GM21528 (cell line): Measurements from ENCODE around the gene TNFAIP1.
"Not testable (repeated sequence)": the region's sequence is repeated elsewhere in the genome, so short reads cannot be mapped to it uniquely, and the experiment has no call there.

Source experiments
- ATAC-seq: cut with Tn5 transposase; IDR thresholded peaks from one replicate; pipeline ENCODE4 v1.9.1; 2021; ENCODE audit warnings: mild to moderate bottlenecking, moderate library complexity; ENCODE audit not compliant: unreplicated experiment, low FRiP score

Gene TNFAIP1

GRCh38 chr17:28324267-28324745, 11.3 kb upstream of the TNFAIP1 start:
- no peak for ATAC-seq

GRCh38 chr17:28324781-28325180, 10.8 kb upstream of the TNFAIP1 start:
- no peak for ATAC-seq

- ATAC-seq, result no peak
Measured at GRCh38 chr17:28325211-28325610, 10.3 kb upstream of the TNFAIP1 start.

GRCh38 chr17:28326114-28326513, 9.4 kb upstream of the TNFAIP1 start:
- ATAC-seq, result no peak

GRCh38 chr17:28327031-28327607, 8.4 kb upstream of the TNFAIP1 start:
- ATAC-seq, result no peak

GRCh38 chr17:28327709-28328108, 7.9 kb upstream of the TNFAIP1 start:
- ATAC-seq, result no peak

GRCh38 chr17:28328325-28328724, 7.2 kb upstream of the TNFAIP1 start:
- ATAC-seq, result no peak

- no peak for ATAC-seq
Measured at GRCh38 chr17:28330671-28331070, 4.9 kb upstream of the TNFAIP1 start.

- ATAC-seq, result no peak
Measured at GRCh38 chr17:28331891-28332420, 3.6 kb upstream of the TNFAIP1 start.

- no peak for ATAC-seq
Measured at GRCh38 chr17:28333083-28333746, 2.3 kb upstream of the TNFAIP1 start.

GRCh38 chr17:28334171-28334570, 1.4 kb upstream of the TNFAIP1 start:
- ATAC-seq, result no peak

GRCh38 chr17:28334666-28335200, 828 bp upstream of the TNFAIP1 start:
- no peak for ATAC-seq

- ATAC-seq, result peak; percentile 11
Measured at GRCh38 chr17:28335959-28336871, 654 bp downstream of the TNFAIP1 start.

- ATAC-seq, result no peak
Measured at GRCh38 chr17:28338056-28338768, 2.7 kb downstream of the TNFAIP1 start.

GRCh38 chr17:28338769-28339212, 3.2 kb downstream of the TNFAIP1 start:
- not testable (repeated sequence) for ATAC-seq

GRCh38 chr17:28339431-28339830, 3.9 kb downstream of the TNFAIP1 start:
- ATAC-seq, result no peak

- no peak for ATAC-seq
Measured at GRCh38 chr17:28340374-28340773, 4.8 kb downstream of the TNFAIP1 start.

- ATAC-seq, result no peak
Measured at GRCh38 chr17:28341516-28341915, 6.0 kb downstream of the TNFAIP1 start.

- no peak for ATAC-seq
Measured at GRCh38 chr17:28342313-28342712, 6.8 kb downstream of the TNFAIP1 start.

- no peak for ATAC-seq
Measured at GRCh38 chr17:28343491-28343932, 8.0 kb downstream of the TNFAIP1 start.
